GM21737 (cell line): ENCODE measurements around the gene SLC35E3.
"Not testable (repeated sequence)": the region's sequence is repeated elsewhere in the genome, so short reads cannot be mapped to it uniquely, and the experiment has no call there.

Experiments
- ATAC-seq: cut with Tn5 transposase; IDR thresholded peaks from one replicate; pipeline ENCODE4 v1.9.1; 2021; ENCODE audit warnings: mild to moderate bottlenecking, moderate library complexity; ENCODE audit not compliant: unreplicated experiment

SLC35E3 gene

GRCh38 chr12:68811573-68811972, 65.6 kb downstream of the SLC35E3 start:
- not testable (repeated sequence) for ATAC-seq

DNA sequence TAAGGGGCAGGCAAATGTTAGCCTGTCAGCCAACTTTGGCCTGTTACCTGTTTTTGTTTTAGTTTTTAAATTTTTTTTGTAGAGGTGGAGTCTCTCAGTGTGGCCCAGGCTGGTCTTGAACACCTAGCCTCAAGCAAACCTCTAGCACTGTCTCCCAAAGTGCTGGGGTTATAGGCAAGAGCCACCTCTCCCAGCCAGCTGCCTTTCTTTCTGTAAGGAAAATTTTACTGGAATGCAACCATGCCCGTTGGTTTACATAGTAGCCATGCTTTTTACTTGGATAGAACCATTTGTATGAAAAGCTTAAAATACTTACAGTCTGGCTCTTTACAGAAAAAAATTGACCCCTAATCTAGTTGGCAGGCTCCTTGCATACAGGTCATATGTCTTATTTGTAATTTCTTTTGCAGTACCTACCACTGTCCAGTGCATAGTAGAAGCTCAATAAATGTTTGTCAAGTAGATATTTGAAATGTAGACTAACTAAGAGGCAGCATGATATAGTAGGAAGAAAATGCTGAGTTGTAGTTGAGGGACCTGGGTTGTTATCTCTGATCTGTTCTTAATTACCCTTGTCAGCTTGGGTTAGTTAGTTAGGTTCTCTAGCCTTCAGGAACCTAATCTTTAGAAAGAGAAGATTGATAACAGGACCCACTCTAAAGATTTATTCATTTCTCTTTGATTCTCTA, 66.7 kb downstream of the SLC35E3 start:
- ATAC-seq: no peak

- no peak for ATAC-seq
Measured at GRCh38 chr12:68813242-68813593, 67.2 kb downstream of the SLC35E3 start.

DNA sequence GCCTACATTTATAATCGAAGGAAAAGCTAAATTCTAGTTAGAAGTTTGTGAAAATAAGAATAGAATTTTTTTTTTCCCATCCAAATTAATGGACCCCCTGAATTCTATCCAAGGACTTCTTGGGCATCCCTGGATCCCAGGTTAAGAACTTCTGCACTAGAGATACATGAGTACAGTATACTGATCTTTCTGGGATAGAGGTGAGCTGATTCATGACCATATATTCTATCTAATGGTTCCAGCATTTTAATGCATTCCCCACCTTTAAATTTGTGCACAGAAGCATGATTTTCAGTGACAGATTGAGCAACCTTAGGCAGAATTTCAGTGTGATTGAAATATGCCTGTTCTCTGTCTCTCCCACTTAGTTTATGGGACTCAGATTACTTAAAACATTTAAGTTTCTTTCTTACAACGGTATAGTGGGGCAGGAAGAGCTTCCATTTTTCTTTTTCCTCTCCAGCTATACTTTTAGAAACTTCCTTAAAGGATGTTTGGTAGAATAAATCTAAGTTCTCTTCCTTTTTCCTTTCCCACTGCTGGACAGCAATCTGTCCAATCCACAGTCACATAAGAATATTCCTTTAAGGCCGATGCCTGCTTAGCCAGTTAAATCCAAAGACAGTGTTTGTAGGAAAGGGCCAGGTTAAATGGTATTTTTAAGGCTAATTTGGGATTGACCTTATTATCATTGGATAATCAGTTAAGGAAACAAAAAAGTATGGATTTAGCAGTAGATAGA, 68.7 kb downstream of the SLC35E3 start:
- ATAC-seq: no peak

DNA sequence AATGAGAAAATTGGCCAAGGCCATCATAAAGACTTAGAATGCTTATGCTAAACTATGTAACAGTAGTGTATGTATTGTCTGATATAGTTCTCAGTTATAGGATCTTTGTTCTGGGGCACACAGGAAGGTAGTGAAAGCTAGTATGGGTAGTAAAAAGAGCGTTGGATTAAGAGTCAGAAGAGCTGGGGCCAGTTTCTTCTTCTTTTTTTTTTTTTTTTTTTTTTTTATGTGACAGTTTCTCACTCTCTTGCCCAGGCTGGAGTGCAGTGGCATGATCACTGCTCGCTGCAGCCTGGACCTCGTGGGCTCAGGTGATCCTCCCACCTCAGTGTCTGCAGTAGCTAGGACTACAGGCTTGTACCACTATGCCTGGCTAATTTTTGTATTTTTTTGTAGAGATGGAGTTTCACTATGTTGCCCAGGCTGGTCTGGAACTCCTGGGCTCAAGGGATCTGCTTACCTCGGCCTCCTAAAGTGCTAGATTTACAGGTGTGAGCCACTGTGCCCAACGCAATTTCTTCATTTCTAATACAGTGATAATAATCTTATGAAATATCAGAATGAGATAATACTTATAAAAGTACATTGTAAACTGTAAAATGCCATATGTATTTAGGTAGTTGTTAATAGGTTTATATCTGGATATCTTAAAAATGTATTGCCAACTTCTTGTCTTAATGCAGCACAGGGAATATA, 69.4 kb downstream of the SLC35E3 start:
- ATAC-seq: no peak

- ATAC-seq: no peak
Measured at GRCh38 chr12:68815928-68816800, 70.2 kb downstream of the SLC35E3 start.

- ATAC-seq: not testable (repeated sequence)
Measured at GRCh38 chr12:68819481-68819880, 73.5 kb downstream of the SLC35E3 start.

- ATAC-seq: no peak
Measured at GRCh38 chr12:68821357-68822188, 75.6 kb downstream of the SLC35E3 start.

DNA sequence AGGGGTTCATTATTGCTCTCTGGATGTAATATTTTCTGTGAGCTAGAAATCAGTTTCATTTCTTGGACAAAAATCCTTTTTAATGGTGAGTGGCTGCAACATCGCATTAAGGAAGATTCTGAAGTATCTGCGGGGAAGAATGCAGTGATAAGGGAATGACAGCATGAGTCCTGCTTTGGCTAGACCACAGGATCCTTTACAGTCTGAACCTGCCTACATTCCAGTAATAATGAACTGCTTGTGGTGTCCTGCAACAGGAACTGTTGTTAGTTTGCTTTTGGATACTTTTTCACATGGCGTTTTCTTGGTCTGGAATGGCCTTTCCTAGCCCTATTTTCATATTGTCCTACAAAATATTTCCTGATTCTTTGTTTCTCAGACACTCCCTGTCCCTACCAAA, 77.7 kb downstream of the SLC35E3 start:
- no peak for ATAC-seq

- ATAC-seq: no peak
Measured at GRCh38 chr12:68824131-68824530, 78.2 kb downstream of the SLC35E3 start.

GRCh38 chr12:68824597-68825250, 78.7 kb downstream of the SLC35E3 start:
- no peak for ATAC-seq

DNA sequence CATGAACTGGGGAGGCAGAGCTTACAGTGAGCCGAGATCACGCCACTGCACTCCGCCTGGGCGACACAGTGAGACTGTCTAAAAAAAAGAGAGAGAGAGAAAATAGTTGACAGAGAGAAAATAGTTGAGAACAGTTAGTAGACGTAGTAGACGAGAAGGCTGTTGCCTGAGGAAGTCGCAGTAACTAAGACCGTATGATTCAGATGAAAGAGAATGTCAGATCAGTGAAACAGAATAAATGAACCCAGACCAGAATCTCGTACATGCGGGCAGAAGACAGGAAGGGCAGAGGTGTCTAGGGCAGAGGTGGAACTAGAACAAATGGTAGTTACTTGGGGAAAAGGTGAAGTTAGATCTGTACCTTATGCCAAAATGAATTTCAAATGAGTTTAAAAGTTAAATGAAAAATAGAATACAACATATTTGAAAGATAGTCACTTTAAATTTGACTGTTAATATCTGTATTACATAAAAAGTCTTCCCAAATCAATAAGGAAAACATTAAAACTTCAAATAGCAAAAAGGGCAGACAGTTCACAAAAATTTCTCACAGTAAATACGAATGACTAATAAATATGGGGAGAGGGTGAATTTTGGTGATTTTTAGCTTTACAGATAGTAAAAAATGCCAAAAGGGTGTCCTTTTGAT, 79.7 kb downstream of the SLC35E3 start:
- ATAC-seq: no peak

GRCh38 chr12:68827895-68828671, 82.1 kb downstream of the SLC35E3 start:
- ATAC-seq: no peak

DNA sequence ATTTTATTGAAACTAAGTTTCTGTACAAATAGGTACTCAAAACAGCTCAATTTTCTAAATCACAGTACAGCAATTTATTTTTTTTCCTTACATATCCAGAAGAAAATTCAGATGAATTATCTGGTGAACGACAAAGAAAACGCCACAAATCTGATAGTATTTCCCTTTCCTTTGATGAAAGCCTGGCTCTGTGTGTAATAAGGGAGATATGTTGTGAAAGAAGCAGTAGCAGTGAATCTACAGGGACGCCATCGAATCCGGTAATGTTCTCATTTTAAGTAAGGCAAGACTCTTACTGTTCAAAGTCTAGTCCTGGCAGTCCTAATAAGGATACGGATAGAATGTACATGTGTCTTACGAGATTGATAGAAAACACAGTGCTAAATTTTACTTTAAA, 82.7 kb downstream of the SLC35E3 start:
- no peak for ATAC-seq
